HG02763 (cell line): ENCODE measurements around the gene METAP2.

Experiments used
- ATAC-seq: cut with Tn5 transposase; IDR thresholded peaks from one replicate; pipeline ENCODE4 v1.9.1; 2021; ENCODE audit warnings: mild to moderate bottlenecking, moderate library complexity; ENCODE audit not compliant: unreplicated experiment

The METAP2 gene

GRCh38 chr12:95509300-95509699 is 35.3 kb downstream of the METAP2 start:
- no peak for ATAC-seq

DNA sequence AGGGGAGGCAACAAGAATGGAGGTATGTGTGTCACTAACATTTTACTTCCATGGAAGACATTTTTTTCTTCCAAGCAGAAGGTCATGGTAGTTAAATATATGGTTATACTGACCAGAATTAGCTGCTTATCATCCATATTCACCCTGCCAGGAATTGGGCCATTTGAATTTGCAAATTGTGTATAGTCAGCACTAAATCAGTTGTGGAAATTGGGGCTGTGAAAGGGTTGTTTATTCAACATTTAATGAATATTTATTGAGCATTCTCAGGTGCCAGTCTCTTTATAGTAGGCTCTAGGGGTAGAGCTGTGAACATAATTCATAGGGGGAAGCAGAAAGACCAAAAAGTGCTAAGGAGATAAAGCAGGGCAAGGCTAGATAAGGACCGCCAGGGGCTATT is 38.0 kb downstream of the METAP2 start:
- no peak for ATAC-seq

GRCh38 chr12:95513599-95513998 is 39.6 kb downstream of the METAP2 start:
- no peak for ATAC-seq

DNA sequence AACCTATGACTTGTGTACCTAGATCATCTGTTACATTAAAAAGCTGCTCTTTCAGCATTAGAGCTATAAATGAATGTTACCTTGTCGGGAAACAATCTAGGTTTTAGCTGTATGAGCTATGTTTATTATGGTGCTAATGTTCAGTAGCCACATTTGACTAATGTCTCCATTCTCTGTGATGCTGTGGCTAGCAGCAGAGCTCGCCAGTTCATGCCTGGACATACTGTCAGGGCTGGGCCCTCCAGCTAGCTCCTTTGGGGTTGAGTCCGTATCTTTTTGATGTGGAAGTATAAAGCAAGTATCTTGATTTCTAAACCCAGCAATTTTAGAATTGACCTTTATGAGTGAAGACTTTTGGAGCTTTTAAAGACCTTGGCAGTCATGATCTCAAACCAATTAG is 41.2 kb downstream of the METAP2 start:
- ATAC-seq: no peak

DNA sequence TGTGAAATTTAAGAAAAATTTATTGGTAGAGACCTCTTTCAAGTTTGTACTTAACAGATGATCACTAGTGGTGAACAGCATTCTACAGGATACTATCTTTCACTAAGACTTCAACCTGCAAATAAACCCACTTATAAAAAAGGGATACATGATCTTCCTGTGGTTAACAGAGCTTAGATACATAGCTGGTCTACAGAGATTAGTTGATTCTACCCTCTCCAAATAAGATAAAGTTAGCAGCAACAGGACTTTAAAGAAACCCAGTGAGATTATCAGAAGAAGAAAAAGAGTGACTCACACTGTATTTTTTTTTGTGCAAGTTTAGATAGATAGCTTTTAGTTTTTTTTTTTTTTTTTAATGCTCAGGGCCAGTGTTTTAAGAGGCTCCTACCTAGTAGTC is 42.8 kb downstream of the METAP2 start:
- ATAC-seq: no peak

DNA sequence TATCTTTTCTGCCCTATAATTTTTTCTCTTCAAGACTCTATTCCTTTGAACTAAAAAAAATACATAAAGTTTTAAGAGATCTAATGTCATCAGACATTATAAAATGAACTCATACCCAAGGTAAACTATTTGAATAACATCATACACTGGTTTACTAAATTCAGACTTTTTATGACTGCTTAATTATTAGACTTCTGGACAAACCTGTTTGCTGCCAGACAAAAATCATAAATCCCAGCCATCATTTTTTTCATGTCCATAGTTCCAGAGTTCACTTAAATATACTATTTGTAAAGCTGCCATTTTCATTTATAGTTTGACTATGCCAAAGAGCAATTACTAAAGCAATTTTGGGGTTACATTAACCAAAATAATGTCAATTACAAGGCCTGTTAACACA is 43.3 kb downstream of the METAP2 start:
- ATAC-seq: no peak

DNA sequence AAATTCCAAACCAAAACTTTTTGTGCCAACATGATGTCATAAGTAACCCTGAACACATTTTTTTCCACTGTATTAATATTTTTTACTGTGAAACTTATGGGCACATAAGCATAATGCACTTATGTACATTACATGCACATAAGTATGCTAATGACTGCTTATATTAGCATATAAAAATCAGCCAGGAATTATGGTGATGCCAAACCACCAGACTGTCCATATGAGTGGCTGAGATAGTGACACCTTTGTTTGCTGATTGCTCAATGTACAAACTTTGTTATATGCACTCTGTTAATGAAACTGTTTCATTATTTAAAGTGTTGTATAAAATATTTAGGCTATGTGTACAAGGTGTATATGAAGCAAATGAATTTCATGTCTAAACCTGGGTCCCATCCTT is 45.0 kb downstream of the METAP2 start:
- ATAC-seq: no peak

GRCh38 chr12:95520816-95521215 is 46.9 kb downstream of the METAP2 start:
- no peak for ATAC-seq

- no peak for ATAC-seq
These were observed 48.7 kb downstream of the METAP2 start for GRCh38 chr12:95522692-95523091.

- ATAC-seq: no peak
These were observed 54.5 kb downstream of the METAP2 start for GRCh38 chr12:95528431-95528830.

GRCh38 chr12:95529693-95530225 is 55.8 kb downstream of the METAP2 start:
- ATAC-seq: no peak

DNA sequence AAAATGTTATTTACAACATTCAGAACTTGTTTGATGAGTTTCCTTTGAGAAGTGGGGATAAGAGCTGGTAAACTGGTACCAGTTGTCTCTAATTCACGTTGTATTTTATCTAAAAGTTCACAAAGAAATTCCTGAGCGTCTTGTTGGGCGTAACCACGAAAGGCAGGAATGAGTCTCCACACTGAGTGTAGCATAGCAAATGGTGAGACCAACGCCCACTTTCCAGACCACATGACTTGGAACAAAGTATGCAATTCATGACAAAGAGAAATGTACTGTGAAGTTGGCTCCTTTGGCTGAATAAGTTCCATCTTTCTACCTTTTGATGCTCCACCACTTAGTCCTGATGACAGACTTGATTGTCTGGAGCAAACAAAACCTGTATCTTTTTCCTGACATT is 58.9 kb downstream of the METAP2 start:
- no peak for ATAC-seq

GRCh38 chr12:95533985-95534384 is 60.0 kb downstream of the METAP2 start:
- ATAC-seq: no peak

DNA sequence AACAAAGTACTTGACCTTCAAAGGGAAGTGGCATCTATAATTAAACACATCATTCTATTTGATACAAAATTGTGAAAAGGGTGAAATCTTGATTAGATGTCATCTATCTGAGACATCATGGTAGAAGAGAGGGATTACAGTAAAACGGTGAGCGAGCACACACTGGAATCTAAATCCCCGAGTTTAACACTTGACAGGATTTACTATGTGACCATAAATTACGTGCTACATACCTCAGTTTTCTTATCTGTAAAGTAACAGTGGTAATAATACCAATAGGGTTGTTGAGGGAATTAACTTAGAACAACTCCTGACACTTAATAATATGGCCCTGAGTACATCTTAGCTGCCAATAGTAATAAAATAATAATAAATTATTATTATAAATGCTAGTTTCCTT is 64.1 kb downstream of the METAP2 start:
- no peak for ATAC-seq

- ATAC-seq: no peak
These were observed 64.7 kb downstream of the METAP2 start for GRCh38 chr12:95538656-95539055.

DNA sequence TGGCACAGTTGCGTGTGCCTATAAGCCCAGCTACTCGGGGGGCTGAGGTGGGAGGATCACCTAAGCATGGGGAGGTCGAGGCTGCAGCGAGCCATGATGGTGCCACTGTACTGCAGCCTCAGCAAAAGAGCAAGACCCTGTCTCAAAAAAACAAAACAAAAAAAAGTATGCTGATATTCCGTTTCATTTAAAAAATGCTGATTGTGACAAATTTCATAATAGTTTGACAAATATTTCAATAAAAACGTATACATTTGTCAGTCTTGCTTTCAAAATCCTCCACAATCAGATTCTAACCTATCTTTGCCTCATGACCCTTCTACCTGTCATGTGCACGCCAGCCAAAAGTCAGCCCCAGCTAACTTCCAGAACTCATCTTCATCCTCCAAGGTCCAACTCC is 67.5 kb downstream of the METAP2 start:
- no peak for ATAC-seq

DNA sequence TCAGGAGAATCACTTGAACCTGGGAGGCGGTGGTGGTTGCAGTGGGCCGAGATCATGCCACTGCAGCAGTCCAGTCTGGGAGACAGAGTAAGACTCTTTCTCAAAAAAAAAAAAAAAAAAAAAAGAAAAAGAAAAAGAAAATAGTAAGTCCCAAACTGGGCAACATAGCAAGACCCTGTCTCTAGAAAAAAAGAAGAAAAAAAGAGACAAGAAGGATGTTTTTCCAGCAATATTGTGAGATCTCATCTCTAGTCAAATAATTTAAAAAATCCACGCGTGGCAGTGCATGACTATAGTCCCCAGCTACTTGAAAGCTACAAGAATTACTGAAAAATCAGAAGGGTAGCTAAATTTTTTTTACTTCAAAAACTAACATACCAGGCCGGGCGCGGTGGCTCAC is 69.4 kb downstream of the METAP2 start:
- ATAC-seq: no peak

DNA sequence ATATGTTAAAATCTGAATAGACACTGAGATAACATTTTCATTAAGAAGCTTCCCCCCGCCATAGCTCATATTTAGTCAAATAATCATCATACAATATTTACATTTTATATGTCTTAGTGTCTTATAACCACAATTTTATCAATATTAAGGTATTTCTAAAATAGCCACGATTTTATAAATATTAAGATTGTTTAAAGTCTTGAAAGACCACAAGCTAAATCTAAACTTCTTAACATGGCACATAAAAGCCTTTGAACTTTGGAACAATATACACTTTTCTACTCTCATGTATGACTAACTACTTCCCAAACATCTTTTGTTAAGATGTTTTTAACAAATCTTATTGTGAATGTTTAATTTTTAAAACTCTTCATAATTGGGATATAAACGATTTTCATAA is 70.8 kb downstream of the METAP2 start:
- no peak for ATAC-seq

DNA sequence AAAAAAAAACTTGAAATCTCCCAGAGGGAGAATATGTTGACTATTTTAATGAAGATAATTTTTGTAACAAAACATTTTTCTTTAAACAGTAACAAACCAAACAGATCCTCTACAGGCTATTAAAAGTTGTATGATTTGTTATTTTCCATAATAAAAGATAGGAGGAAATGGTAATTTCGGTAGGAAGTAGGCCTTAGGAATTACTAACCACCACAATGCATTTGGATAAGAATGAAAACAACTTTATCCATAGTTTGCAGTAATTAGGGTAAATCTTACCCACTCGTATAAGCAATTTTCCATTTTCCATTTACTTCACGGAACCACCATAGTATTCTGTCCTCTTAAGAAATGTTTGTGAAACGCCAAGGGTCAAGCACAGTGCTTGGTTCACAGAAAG is 71.4 kb downstream of the METAP2 start:
- ATAC-seq: no peak

GRCh38 chr12:95545731-95546490 is 72.0 kb downstream of the METAP2 start:
- ATAC-seq: no peak

DNA sequence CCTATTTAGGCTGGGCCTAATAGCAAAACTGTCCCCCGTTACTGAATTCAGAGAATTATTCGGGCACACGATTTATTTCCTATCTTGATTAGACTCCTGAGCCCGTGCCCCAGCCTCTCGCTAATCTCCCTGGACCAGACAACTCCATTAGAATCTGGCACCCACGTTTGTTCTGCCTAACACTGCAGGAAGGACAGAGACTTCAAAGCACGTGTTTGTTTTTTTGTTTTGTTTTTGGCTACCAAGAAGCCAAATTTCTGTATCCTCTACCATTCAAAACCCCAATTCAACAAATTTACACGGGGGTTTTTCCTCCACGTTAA is 72.5 kb downstream of the METAP2 start:
- ATAC-seq: no peak

- ATAC-seq: no peak
These were observed 73.6 kb downstream of the METAP2 start for GRCh38 chr12:95547522-95548055.

DNA sequence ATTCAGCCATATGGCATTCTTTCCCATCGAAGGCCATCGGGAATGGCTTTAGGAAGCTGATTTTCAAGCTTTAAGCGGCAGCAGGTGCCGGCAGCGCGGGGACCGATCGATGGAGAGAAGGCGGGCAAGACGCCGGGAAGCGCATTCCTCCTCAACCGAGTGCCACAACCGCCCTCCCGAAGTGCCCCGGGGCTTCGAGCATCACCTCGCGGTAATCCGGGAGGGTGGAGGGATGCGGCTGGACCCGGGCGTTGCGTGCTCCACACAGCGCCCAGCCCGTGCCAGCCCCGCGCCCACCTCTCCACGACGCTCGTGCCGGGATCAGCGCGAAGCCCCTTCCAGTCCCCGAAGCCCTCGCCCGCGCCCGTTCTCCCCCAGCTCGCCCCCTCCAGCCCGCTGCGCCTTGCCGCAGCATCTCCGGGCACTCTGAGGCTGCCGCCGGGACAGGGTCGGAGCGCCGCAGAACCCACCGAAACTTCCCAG is 74.1 kb downstream of the METAP2 start:
- ATAC-seq: no peak
